ENCODE data around the gene CCDC178.

Gene CCDC178

GRCh38 chr18:33446604-33447003 is 6.1 kb upstream of the CCDC178 start:
- H3K4me3 ChIP-seq (replicated peaks; ENCODE audit: insufficient read depth, low read length) = no peak overlapping the region
- H3K27me3 ChIP-seq (ENCODE audit: insufficient read depth, poor library complexity, severe bottlenecking) = peaks cover 2% of the 10 kb centered on the region
- DNase-seq (ENCODE audit: low read depth in 1 of 2, low spot score in 1 of 2) = no peak
- TF ChIP-seq GABPA (IDR thresholded peaks at IDR 0.05; ENCODE audit: low read depth) (no peak), SPI1 (IDR thresholded peaks at IDR 0.05; ENCODE audit: borderline replicate concordance, low read depth) (no peak), POLR2AphosphoS5 (IDR thresholded peaks at IDR 0.05; ENCODE audit: low read depth) (no peak), CTCF (IDR thresholded peaks at IDR 0.05; ENCODE audit: insufficient read depth, low read length) (no peak), REST (IDR thresholded peaks at IDR 0.05; ENCODE audit: insufficient replicate concordance, low read depth) (no peak)
- no peak overlapping the region for H3K27ac ChIP-seq (replicated peaks)

- Histone ChIP-seq H3K27ac (replicated peaks) (no peak overlapping the region), H3K27me3 (ENCODE audit: insufficient read depth, poor library complexity, severe bottlenecking) (peaks cover 15% of the 10 kb centered on the region), H3K4me3 (replicated peaks; ENCODE audit: insufficient read depth, low read length) (no peak overlapping the region)
- no peak for DNase-seq (ENCODE audit: low read depth in 1 of 2, low spot score in 1 of 2)
- TF ChIP-seq POLR2AphosphoS5 (IDR thresholded peaks at IDR 0.05; ENCODE audit: low read depth) (no peak), GABPA (IDR thresholded peaks at IDR 0.05; ENCODE audit: low read depth) (no peak), CTCF (IDR thresholded peaks at IDR 0.05; ENCODE audit: insufficient read depth, low read length) (no peak), SPI1 (IDR thresholded peaks at IDR 0.05; ENCODE audit: borderline replicate concordance, low read depth) (no peak), REST (IDR thresholded peaks at IDR 0.05; ENCODE audit: insufficient replicate concordance, low read depth) (no peak)
Observed at GRCh38 chr18:33444709-33445108, 4.2 kb upstream of the CCDC178 start.

- Histone ChIP-seq H3K27me3 (ENCODE audit: insufficient read depth, poor library complexity, severe bottlenecking) (no peaks in the 10 kb centered on the region), H3K4me3 (replicated peaks; ENCODE audit: insufficient read depth, low read length) (no peak overlapping the region), H3K27ac (replicated peaks) (no peak overlapping the region)
- DNase-seq (ENCODE audit: low read depth in 1 of 2, low spot score in 1 of 2) = no peak
- no peak for TF ChIP-seq CTCF (IDR thresholded peaks at IDR 0.05; ENCODE audit: insufficient read depth, low read length)
- no peak for TF ChIP-seq GABPA (IDR thresholded peaks at IDR 0.05; ENCODE audit: low read depth)
- no peak for TF ChIP-seq POLR2AphosphoS5 (IDR thresholded peaks at IDR 0.05; ENCODE audit: low read depth)
- TF ChIP-seq SPI1 (IDR thresholded peaks at IDR 0.05; ENCODE audit: borderline replicate concordance, low read depth) = no peak
- TF ChIP-seq REST (IDR thresholded peaks at IDR 0.05; ENCODE audit: insufficient replicate concordance, low read depth) = no peak
Observed at GRCh38 chr18:33432857-33433256, 7.7 kb downstream of the CCDC178 start.

Data from HL-60 (cell line).